Fibroblast of skin of abdomen (primary cell): ENCODE data around the gene MTERF1.
A peak's percentile ranks its signal among the peaks of the same experiment; 100 is the strongest.
"Not testable (repeated sequence)": the region's sequence is repeated elsewhere in the genome, so short reads cannot be mapped to it uniquely, and the experiment has no call there.

Experiments used
- DNase-seq: peaks from one replicate; pipeline ENCODE4 v3.0.0-alpha.2; 2013

Gene MTERF1

DNA sequence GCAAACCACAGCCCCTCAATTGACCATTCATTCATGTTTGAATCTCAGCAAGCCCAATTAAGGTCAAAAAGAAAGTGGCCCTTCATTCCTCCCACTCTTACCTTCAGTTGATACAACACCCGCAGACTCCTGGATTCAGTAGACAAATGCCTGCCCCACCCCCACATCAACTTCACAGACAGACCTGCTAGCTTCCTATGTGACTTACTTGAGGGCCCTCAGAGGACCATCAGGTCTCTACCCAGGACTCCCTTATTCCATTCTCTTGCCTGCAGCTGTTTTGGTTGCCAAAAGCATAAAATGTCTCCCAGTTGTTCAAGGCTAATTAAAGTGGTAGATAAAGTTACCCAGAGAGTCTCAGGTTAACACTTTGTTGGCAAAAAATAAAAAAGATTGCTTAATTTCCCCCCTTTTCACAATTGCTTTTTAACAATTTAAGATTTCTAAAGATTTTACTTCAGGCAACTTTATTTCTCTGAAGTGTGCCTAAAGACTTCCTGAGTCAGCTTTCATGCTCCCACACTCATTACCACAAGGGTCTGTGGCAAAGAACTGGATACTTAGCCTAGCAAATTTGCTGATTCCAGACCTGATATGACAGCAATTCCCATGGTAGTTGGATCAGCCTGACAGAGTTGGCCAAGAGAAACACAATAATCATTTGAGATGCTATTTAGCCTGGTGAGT lies 3.3 kb upstream of the MTERF1 start:
- DNase-seq, result no peak

- DNase-seq, result no peak
Measured at GRCh38 chr7:91880016-91880412, 488 bp downstream of the MTERF1 start.

DNA sequence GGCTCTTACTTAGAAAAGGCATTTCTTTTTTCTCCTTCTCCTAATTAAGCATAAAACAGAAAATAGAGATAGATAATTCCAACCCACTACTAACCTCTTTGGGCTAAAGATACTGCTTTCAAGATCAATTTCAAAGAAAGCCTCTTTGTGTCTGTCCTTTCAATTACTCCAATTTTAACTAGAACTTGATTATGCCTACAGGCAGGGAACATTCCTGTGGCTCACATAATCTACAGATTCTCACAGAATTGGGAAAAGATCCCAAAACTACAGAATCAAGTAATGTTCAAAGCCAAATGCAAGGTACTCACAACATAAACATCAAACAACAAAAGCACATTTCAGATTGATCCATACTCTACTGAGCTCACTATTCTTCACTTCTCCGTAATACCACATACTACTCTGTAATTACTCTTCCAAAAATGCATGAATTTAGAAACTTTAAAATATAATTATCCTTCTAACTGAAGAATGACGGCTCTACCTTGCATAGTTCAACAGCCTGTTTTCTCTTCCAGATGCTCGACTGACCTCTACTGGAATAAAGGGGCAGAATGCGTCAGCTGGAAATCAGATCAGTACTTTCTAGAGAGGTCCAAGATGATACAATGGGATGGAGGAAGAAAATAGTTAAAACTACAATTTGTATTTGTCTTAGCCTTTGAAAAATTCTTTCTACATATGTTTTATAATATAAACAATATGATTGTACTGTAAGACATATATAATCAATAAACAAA lies 3.9 kb downstream of the MTERF1 start:
- DNase-seq, result peak; percentile 27

GRCh38 chr7:91875851-91876250 lies 4.7 kb downstream of the MTERF1 start:
- no peak for DNase-seq

DNA sequence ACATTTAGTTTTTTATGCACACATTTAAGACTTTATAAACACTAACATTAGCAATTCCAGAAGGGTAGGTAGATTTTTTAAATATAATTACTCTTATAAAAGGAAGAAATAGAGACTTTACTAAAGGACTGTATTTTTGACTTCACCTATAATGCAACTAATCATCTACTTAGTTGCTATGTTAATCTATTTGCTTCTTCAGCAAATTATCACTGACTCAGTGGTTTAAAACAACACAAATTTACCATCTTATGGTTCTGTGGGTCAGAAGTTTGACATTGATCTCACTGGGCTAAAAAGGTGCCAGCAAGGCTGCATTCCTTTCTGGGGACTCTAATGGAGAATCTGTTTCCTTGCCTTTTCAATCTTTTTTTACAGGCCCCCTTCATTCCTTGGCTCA lies 7.6 kb downstream of the MTERF1 start:
- no peak for DNase-seq

DNA sequence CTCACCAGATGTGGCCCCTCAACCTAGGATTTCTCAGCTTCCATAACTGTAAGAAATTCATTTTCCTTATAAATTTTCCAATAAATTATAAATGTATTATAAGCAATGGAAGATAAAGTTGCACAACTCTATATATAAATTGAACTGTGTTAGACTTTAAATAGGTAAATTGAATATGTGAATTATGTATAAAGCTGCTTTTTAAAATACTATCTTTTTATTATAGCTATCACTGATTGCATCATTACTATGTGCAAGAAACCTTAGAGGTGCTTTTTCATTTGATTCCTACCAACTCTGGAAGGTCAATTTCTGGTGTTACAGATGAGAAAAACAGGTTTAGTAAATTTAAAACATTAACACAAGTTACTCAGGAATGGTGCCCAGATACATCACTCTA lies 8.4 kb downstream of the MTERF1 start:
- no peak for DNase-seq

- no peak for DNase-seq
Measured at GRCh38 chr7:91869661-91870060, 10.8 kb downstream of the MTERF1 start.

DNA sequence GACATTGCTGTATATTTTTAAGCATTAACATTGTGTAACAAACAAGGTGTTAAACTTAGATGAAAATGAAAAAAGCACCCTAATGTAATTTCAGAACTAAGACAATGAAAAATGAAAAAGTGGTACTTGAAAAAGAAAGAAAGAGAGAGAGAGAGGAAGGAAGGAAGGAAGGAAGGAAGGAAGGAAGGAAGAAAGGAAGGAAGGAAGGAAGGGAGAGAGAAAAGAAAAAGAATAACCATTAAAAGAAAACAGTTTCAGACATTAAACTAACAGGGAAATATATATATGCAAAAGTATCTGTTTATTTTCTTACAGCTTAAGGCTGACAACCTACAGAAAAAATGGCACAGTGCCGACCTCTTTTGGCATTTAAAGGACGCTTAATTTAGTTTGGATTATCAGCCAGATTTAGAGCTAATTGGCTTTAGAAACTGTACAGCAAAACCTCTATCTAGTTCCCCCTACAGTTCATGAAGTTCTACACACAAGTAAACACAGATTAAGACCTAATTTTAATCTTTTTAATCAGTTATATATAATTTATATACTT lies 13.8 kb downstream of the MTERF1 start:
- no peak for DNase-seq

- no peak for DNase-seq
Measured at GRCh38 chr7:91865511-91865910, 15.0 kb downstream of the MTERF1 start.

- DNase-seq, result not testable (repeated sequence)
Measured at GRCh38 chr7:91864604-91865003, 15.9 kb downstream of the MTERF1 start.

- DNase-seq, result no peak
Measured at GRCh38 chr7:91864070-91864469, 16.4 kb downstream of the MTERF1 start.

GRCh38 chr7:91852263-91852741 lies 28.2 kb downstream of the MTERF1 start:
- no peak for DNase-seq

DNA sequence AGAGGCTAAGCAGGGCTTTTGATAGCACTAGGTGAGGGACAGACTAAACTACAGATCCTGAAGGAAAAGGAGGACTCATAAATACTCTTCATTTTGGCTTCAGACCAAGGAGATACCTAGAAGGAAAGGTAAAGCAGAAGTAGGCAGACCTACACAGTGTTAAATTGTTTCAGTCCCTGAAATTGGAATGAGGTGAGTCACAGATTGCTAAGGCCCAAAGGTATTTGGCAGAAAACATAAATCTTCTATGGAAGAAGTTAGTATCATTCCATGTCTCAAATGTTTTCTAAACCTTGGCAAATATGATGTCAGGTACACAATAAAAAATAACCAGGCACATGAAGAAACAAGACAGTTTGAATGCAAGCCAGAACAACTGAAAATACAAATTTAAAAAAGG lies 30.0 kb downstream of the MTERF1 start:
- peak; percentile 33 for DNase-seq

DNA sequence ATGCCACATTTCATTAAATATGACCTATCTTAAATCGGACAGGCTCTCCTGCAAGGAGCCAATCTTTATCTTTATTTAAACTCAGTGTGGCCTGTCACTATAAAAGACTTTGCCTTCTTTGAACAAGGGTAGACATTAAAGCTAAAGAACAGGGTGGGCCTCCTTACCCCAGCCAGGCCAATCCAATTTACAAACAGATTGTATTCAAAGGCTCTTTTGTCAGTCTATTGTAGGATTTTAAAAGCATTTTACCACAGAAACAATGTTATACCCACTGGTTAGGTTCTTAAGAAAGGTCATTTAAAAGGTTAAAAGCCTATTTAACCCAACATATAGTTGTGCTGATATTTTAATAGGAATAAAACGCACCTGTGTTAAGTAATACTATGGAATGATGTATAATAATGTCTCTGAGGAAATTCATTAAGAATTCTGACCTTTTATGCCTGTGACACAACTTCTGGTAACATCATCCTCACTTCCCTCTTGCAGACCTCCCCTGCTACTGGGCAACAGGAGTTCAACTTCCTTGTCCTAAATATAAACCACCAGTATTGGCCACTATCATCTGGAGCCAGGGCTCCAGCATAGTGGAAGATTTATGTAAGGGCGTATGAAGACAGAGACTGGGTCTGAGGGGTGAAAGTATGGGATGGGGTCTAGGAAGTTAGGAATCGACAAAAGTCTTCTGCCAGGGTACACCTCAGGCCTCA lies 32.5 kb downstream of the MTERF1 start:
- no peak for DNase-seq

DNA sequence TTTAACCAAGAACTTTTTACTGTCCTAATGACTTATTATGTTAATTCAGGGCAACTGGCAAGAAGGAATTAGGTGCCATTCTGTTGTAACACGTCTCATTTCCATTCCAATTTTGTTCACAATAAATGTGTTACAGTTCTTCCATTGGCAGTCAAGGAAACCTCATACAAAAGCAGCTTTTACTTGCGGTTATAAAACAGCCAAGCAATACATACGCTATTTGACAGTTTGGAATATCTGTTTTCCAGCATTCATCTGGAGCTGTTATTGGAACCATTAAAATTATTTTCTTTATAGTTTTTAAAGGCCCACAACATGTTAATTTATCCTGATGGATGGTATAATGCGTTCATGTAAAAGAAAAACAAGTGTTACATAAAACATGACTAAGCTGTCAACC lies 33.3 kb downstream of the MTERF1 start:
- DNase-seq, result no peak

GRCh38 chr7:91846436-91846835 lies 34.1 kb downstream of the MTERF1 start:
- DNase-seq, result peak; percentile 36

GRCh38 chr7:91843831-91844230 lies 36.7 kb downstream of the MTERF1 start:
- DNase-seq, result no peak

GRCh38 chr7:91838439-91838838 lies 42.1 kb downstream of the MTERF1 start:
- DNase-seq, result no peak

DNA sequence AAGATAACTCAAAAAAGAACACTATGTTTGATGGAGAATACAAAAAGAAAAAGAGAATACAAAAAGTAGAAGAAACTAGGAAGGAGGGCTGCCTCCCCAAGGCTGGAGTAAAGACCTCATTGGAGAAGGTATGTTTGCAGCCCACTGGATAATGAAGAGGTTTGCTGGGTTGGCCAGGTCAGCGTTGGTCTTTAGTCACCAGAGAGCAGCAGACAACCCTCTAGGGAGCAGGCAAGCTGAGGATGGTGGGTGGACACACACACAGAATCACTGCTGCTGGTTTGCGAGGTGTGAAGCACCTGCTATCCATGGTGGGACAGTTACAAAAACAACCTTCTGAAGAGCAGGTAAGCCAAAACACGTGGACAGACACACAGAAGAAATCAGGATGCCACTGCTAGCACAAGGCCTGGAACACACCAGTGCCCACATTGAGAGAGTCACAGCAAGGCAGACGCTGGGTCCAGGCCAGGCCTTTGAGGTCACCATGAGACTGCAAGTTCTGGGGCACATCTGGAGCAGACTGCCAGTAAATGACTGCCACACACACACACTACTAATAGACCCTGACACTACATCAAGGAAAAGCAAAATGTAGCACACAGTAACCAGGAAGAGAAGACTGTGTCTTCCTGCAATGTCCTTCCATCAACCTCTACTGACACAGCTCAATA lies 43.0 kb downstream of the MTERF1 start:
- DNase-seq, result no peak

DNA sequence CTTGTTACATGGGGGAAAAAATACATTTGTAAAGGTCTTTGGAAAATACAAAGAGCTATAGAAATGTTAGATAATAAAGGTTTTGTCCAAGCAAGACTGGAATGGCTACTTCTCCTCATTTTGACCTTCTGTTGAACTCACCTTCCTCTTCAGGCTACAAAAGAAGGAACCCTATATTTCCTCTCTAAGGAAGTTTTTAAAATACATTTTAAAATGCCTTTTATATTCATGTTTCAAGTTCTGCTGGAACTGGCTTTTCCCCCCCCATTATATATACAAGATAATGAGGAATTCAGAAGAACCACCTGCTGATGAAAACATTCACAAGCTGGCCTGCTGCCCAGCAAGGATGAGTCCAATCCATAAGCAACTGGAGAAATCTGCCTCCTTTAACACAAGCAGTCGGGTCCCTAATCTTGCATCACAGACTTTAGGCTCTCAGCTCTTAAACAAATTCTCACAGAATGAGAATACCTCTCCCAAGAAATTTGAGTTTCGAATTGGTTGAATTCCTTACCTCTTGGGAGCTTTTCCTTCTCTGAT lies 44.6 kb downstream of the MTERF1 start:
- DNase-seq, result peak; percentile 46

- DNase-seq, result no peak
Measured at GRCh38 chr7:91835091-91835825, 45.2 kb downstream of the MTERF1 start.
